Nephron (organoid): ENCODE results near the gene WDR6.

Experiments used
- H3K27ac Mint-ChIP-seq, 3 experiments: 2 replicates each; pipeline ENCODE4 v1.8.0; 2020; ENCODE audit warnings: mixed read lengths in 3 of 3, mild to moderate bottlenecking in 2 of 3, moderate library complexity in 1 of 3
- H3K27me3 Mint-ChIP-seq: 2 replicates; pipeline ENCODE4 v1.8.0; 2021; ENCODE audit warnings: low read depth, mild to moderate bottlenecking, moderate library complexity, mixed read lengths
- H3K36me3 Mint-ChIP-seq: 2 replicates; pipeline ENCODE4 v1.8.0; 2020; ENCODE audit warnings: low read depth, mixed read lengths
- H3K4me1 Mint-ChIP-seq: 2 replicates; pipeline ENCODE4 v1.8.0; 2020; ENCODE audit warnings: mixed read lengths
- H3K4me3 Mint-ChIP-seq, 3 experiments: 2 replicates each; pipeline ENCODE4 v1.8.0; 2020; ENCODE audit warnings: mild to moderate bottlenecking in 3 of 3, mixed read lengths in 3 of 3, moderate library complexity in 2 of 3
- H3K9me3 Mint-ChIP-seq: 2 replicates; pipeline ENCODE4 v1.8.0; 2020; ENCODE audit warnings: mixed read lengths
- CTCF ChIP-seq, 3 experiments: fragments of 200-600 bp; sonication (generic); IDR thresholded peaks; one replicate each; pipeline ENCODE4 v1.5.0; 2021; ENCODE audit warnings: antibody characterized with exemption in 3 of 3; ENCODE audit not compliant: unreplicated experiment in 3 of 3

The WDR6 gene

GRCh38 chr3:49024449-49024848 lies 17.3 kb downstream of the WDR6 start:
- H3K9me3 Mint-ChIP-seq = no peaks in the 10 kb centered on the region
- no peak overlapping the region for H3K27ac Mint-ChIP-seq
- no peak for TF ChIP-seq CTCF (IDR thresholded peaks at IDR 0.05; ENCODE audit: unreplicated experiment in 3 of 3)
- peaks cover 42% of the 10 kb centered on the region for H3K36me3 Mint-ChIP-seq
- H3K4me1 Mint-ChIP-seq = peaks cover 40% of the 10 kb centered on the region
- peak overlapping the region; percentile 55 to 98 (median 95) for H3K4me3 Mint-ChIP-seq
- H3K27me3 Mint-ChIP-seq = no peaks in the 10 kb centered on the region

DNA sequence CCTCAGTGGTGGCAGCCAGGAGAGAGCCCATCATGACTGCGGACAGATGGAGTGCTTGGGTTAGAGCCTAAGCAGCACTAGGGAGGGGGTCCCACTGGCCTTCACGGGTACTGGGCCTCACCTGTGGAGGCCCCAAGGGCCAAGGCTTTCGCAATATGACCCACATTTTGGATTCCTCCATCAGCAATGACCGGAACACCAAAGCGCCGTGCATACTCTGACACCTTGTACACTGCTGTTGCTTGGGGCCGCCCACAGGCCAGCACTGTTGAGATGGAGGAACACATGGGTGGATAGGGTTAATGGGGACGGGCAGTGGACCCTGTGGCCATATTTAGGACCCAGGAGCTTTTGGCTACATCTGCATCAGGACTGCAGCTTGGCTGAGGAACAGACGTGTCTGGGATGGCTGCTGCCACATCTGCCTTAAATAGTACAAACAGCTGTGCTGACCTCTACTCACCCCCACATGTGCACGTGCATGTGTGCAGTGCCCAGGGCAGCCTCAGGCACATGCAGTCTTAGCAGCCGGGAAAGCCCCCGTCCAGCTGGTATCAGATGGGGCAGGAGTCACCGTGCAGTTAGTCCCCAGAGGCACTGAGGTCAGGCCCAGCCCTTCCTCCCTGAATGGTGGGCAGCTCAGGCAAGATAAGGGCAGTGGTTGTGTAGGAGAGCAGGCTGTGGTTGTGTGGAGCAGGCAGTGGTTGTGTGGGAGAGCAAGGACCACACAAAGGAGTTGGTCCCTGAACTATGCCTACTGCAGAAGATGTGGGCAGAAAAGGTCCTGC lies 18.0 kb downstream of the WDR6 start:
- H3K27ac Mint-ChIP-seq = peak overlapping the region in 2 of 3 experiments; percentile 34 to 48
- H3K4me1 Mint-ChIP-seq = peaks cover 43% of the 10 kb centered on the region
- H3K9me3 Mint-ChIP-seq = no peaks in the 10 kb centered on the region
- H3K27me3 Mint-ChIP-seq = no peaks in the 10 kb centered on the region
- TF ChIP-seq CTCF (IDR thresholded peaks at IDR 0.05; ENCODE audit: unreplicated experiment in 3 of 3) = no peak
- H3K4me3 Mint-ChIP-seq = peak overlapping the region; percentile 0 to 98 (median 95)
- H3K36me3 Mint-ChIP-seq = peaks cover 45% of the 10 kb centered on the region

- Mint-ChIP-seq H3K4me1 (peaks cover 43% of the 10 kb centered on the region), H3K27me3 (no peaks in the 10 kb centered on the region), H3K9me3 (no peaks in the 10 kb centered on the region), H3K36me3 (peaks cover 49% of the 10 kb centered on the region), H3K4me3 (peak overlapping the region; percentile 0 to 77 (median 68)), H3K27ac (peak overlapping the region in 2 of 3 experiments; percentile 34 to 48)
- TF ChIP-seq CTCF (IDR thresholded peaks at IDR 0.05; ENCODE audit: unreplicated experiment in 3 of 3) = no peak
Measured at GRCh38 chr3:49025793-49026520, 18.8 kb downstream of the WDR6 start.

DNA sequence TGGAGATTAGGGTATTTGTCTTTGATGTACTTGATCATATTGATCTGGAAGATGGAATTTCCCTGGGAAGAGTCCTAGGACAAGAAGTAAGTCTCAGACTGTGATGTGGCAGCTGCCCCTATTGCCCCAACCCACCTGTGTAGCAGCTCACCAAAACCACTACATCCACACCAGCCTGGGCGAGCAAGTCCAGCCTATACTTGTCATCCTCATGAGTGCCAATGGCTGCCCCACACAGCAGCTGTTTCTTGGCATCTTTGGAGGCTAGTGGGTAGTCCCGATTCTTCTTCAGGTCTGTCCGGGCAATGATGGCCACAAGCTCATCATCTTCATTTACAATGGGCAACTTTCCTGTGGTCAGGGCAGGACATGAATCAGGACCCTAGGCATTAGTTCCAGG lies 19.3 kb downstream of the WDR6 start:
- Mint-ChIP-seq H3K27me3 (no peaks in the 10 kb centered on the region), H3K36me3 (peaks cover 53% of the 10 kb centered on the region), H3K4me1 (peaks cover 38% of the 10 kb centered on the region), H3K4me3 (peak overlapping the region in 2 of 3 experiments; percentile 77 to 97), H3K27ac (no peak overlapping the region), H3K9me3 (no peaks in the 10 kb centered on the region)
- TF ChIP-seq CTCF (IDR thresholded peaks at IDR 0.05; ENCODE audit: unreplicated experiment in 3 of 3) = no peak

- no peak for TF ChIP-seq CTCF (IDR thresholded peaks at IDR 0.05; ENCODE audit: unreplicated experiment in 3 of 3)
- peaks cover 38% of the 10 kb centered on the region for H3K4me1 Mint-ChIP-seq
- no peaks in the 10 kb centered on the region for H3K9me3 Mint-ChIP-seq
- peak overlapping the region; percentile 94 to 97 (median 95) for H3K4me3 Mint-ChIP-seq
- H3K36me3 Mint-ChIP-seq = peaks cover 64% of the 10 kb centered on the region
- peak overlapping the region in 1 of 3 experiments; percentile 48 for H3K27ac Mint-ChIP-seq
- no peaks in the 10 kb centered on the region for H3K27me3 Mint-ChIP-seq
Measured at GRCh38 chr3:49027634-49028033, 20.4 kb downstream of the WDR6 start.
